Mucosa of rectum (tissue), 2 donors: ENCODE measurements around the gene BTG3.

Experiments used
- H3K27ac ChIP-seq, 2 donors: one replicate each; pipeline ENCODE4 v1.7.0; 2013; ENCODE audit warnings: inconsistent platforms in 2 of 2, low read depth in 2 of 2, low read length in 2 of 2
- H3K27me3 ChIP-seq, 2 donors: one replicate each; pipeline ENCODE4 v1.7.0; 2013; ENCODE audit warnings: low read length in 2 of 2; ENCODE audit not compliant: control insufficient read depth in 2 of 2, insufficient read depth in 2 of 2
- H3K36me3 ChIP-seq, 2 donors: one replicate each; pipeline ENCODE4 v1.7.0; 2013; ENCODE audit warnings: low read length in 2 of 2; ENCODE audit not compliant: control insufficient read depth in 2 of 2, insufficient read depth in 2 of 2
- H3K4me1 ChIP-seq, 2 donors: one replicate each; pipeline ENCODE4 v1.7.0; 2013; ENCODE audit warnings: low read length in 2 of 2, mild to moderate bottlenecking in 1 of 2; ENCODE audit not compliant: control insufficient read depth in 2 of 2, insufficient read depth in 2 of 2
- H3K4me3 ChIP-seq, 2 donors: one replicate each; pipeline ENCODE4 v1.7.0; 2013; ENCODE audit warnings: low read length in 2 of 2
- H3K9ac ChIP-seq, 2 donors: one replicate each; pipeline ENCODE4 v1.7.0; 2013; ENCODE audit warnings: low read length in 2 of 2, low read depth in 1 of 2, mild to moderate bottlenecking in 1 of 2
- H3K9me3 ChIP-seq, 2 donors: one replicate each; pipeline ENCODE4 v1.7.0; 2013; ENCODE audit warnings: low read length in 2 of 2; ENCODE audit not compliant: control insufficient read depth in 2 of 2
- donor health status: healthy.
- donor health status: Normal muscosa, but diverticular disease.

The BTG3 gene

GRCh38 chr21:17612565-17613241, at the start of gene BTG3:
Gene BTG3 (minus strand): TSS chr21:17612901. CDS start chr21:17609144, 3,757 bp downstream.
- H3K36me3 ChIP-seq = no peaks in the 10 kb centered on the region
- no peaks in the 10 kb centered on the region for H3K27me3 ChIP-seq
- H3K27ac ChIP-seq = peak within 1 kb of the TSS; percentile 83 to 91
- peak within 1 kb of the TSS; percentile 89 to 94 for H3K4me3 ChIP-seq
- H3K9ac ChIP-seq = peak within 1 kb of the TSS; percentile 94 to 96
- no peaks in the 10 kb centered on the region for H3K9me3 ChIP-seq
- H3K4me1 ChIP-seq = peaks cover 12 to 34% of the 10 kb centered on the region in 2 donors

- Histone ChIP-seq H3K4me1 (no peaks in the 10 kb centered on the region), H3K27ac (no peak overlapping the region), H3K4me3 (no peak overlapping the region), H3K27me3 (no peaks in the 10 kb centered on the region), H3K36me3 (no peaks in the 10 kb centered on the region), H3K9ac (no peak overlapping the region), H3K9me3 (no peaks in the 10 kb centered on the region)
Measured at GRCh38 chr21:17660862-17661261, 48.2 kb upstream of the BTG3 start.

- H3K9ac ChIP-seq = no peak overlapping the region
- H3K27me3 ChIP-seq = no peaks in the 10 kb centered on the region
- H3K36me3 ChIP-seq = no peaks in the 10 kb centered on the region
- H3K4me1 ChIP-seq = no peaks in the 10 kb centered on the region
- no peak overlapping the region for H3K4me3 ChIP-seq
- no peaks in the 10 kb centered on the region for H3K9me3 ChIP-seq
- no peak overlapping the region for H3K27ac ChIP-seq
Measured at GRCh38 chr21:17660452-17660851, 47.8 kb upstream of the BTG3 start.

- no peaks in the 10 kb centered on the region for H3K36me3 ChIP-seq
- no peak overlapping the region for H3K9ac ChIP-seq
- H3K9me3 ChIP-seq = no peaks in the 10 kb centered on the region
- no peak overlapping the region for H3K4me3 ChIP-seq
- no peak overlapping the region for H3K27ac ChIP-seq
- H3K27me3 ChIP-seq = no peaks in the 10 kb centered on the region
- H3K4me1 ChIP-seq = no peaks in the 10 kb centered on the region
Measured at GRCh38 chr21:17658931-17659330, 46.2 kb upstream of the BTG3 start.

GRCh38 chr21:17651526-17651925, 38.8 kb upstream of the BTG3 start:
- Histone ChIP-seq H3K27ac (no peak overlapping the region), H3K36me3 (no peaks in the 10 kb centered on the region), H3K4me1 (no peaks in the 10 kb centered on the region), H3K9me3 (no peaks in the 10 kb centered on the region), H3K9ac (no peak overlapping the region), H3K27me3 (no peaks in the 10 kb centered on the region), H3K4me3 (no peak overlapping the region)

GRCh38 chr21:17650292-17650691, 37.6 kb upstream of the BTG3 start:
- Histone ChIP-seq H3K4me1 (no peaks in the 10 kb centered on the region), H3K27ac (no peak overlapping the region), H3K27me3 (no peaks in the 10 kb centered on the region), H3K4me3 (no peak overlapping the region), H3K36me3 (no peaks in the 10 kb centered on the region), H3K9ac (no peak overlapping the region), H3K9me3 (no peaks in the 10 kb centered on the region)

GRCh38 chr21:17646790-17647189, 34.1 kb upstream of the BTG3 start:
- H3K27me3 ChIP-seq = no peaks in the 10 kb centered on the region
- H3K36me3 ChIP-seq = no peaks in the 10 kb centered on the region

GRCh38 chr21:17644186-17644585, 31.5 kb upstream of the BTG3 start:
- Histone ChIP-seq H3K4me3 (no peak overlapping the region), H3K27ac (no peak overlapping the region), H3K9ac (no peak overlapping the region), H3K9me3 (no peaks in the 10 kb centered on the region), H3K4me1 (no peaks in the 10 kb centered on the region), H3K36me3 (no peaks in the 10 kb centered on the region), H3K27me3 (no peaks in the 10 kb centered on the region)

More at GRCh38 chr21:17646790-17647189, 34.1 kb upstream of the BTG3 start:
- Histone ChIP-seq H3K4me1 (no peaks in the 10 kb centered on the region), H3K4me3 (no peak overlapping the region), H3K9ac (no peak overlapping the region), H3K9me3 (no peaks in the 10 kb centered on the region), H3K27ac (no peak overlapping the region)

GRCh38 chr21:17640821-17641220, 28.1 kb upstream of the BTG3 start:
- Histone ChIP-seq H3K9ac (no peak overlapping the region), H3K4me3 (no peak overlapping the region), H3K27me3 (no peaks in the 10 kb centered on the region), H3K4me1 (no peaks in the 10 kb centered on the region), H3K27ac (no peak overlapping the region), H3K9me3 (no peaks in the 10 kb centered on the region), H3K36me3 (no peaks in the 10 kb centered on the region)

GRCh38 chr21:17636711-17637110, 24.0 kb upstream of the BTG3 start:
- Histone ChIP-seq H3K9ac (no peak overlapping the region), H3K36me3 (no peaks in the 10 kb centered on the region), H3K4me1 (no peaks in the 10 kb centered on the region), H3K27ac (no peak overlapping the region), H3K9me3 (no peaks in the 10 kb centered on the region), H3K4me3 (no peak overlapping the region), H3K27me3 (no peaks in the 10 kb centered on the region)
